GM23338 (cell line): Measurements from ENCODE around the gene IFNL2. TPM values are rescaled to one million over a fixed set of nuclear protein-coding genes. Genes with fewer than 3 reads are reported as not detected.

Source experiments
- ATAC-seq: fragments of 200-7000 bp; cut with Tn5 transposase; 3 replicates; pipeline ENCODE4 v1.9.1; 2020
- DNase-seq: peaks from one replicate; pipeline ENCODE4 v3.0.0-alpha.2; 2015; ENCODE audit warnings: low spot score
- H2AFZ ChIP-seq: fragments of 200-600 bp; sonication (generic); 2 replicates; pipeline ENCODE4 v1.8.0; 2016; ENCODE audit warnings: antibody characterized with exemption, mild to moderate bottlenecking, moderate library complexity
- H3F3A ChIP-seq: fragments of 200-600 bp; sonication (generic); replicated peaks from 2 replicates; pipeline ENCODE4 v1.8.0; 2017; ENCODE audit warnings: antibody characterized with exemption, mixed run types, low read depth
- H3K27ac ChIP-seq: fragments of 200-600 bp; sonication (generic); 2 replicates; pipeline ENCODE4 v1.6.1; 2016; ENCODE audit warnings: low read depth
- H3K27me3 ChIP-seq: fragments of 200-600 bp; sonication (generic); 2 replicates; pipeline ENCODE4 v1.8.0; 2016; ENCODE audit warnings: mild to moderate bottlenecking, mixed run types, moderate library complexity; ENCODE audit not compliant: insufficient read depth
- H3K36me3 ChIP-seq: fragments of 200-600 bp; sonication (generic); 2 replicates; pipeline ENCODE4 v1.8.0; 2016; ENCODE audit warnings: mild to moderate bottlenecking; ENCODE audit not compliant: insufficient read depth
- H3K4me1 ChIP-seq: fragments of 200-600 bp; sonication (generic); 2 replicates; pipeline ENCODE4 v1.8.0; 2016; ENCODE audit warnings: mild to moderate bottlenecking, moderate library complexity; ENCODE audit not compliant: insufficient read depth
- H3K4me2 ChIP-seq: fragments of 200-600 bp; sonication (generic); 2 replicates; pipeline ENCODE4 v1.7.1; 2017; ENCODE audit warnings: mixed run types
- H3K4me3 ChIP-seq: fragments of 200-600 bp; sonication (generic); 2 replicates; pipeline ENCODE4 v1.6.1; 2016; ENCODE audit warnings: mixed run types
- H3K79me2 ChIP-seq: fragments of 200-600 bp; sonication (generic); replicated peaks from 2 replicates; pipeline ENCODE4 v1.8.0; 2017; ENCODE audit warnings: mild to moderate bottlenecking; ENCODE audit not compliant: insufficient read depth
- H3K9me2 ChIP-seq: fragments of 200-600 bp; sonication (generic); 2 replicates; pipeline ENCODE4 v1.8.0; 2017; ENCODE audit not compliant: insufficient read depth
- H4K20me1 ChIP-seq: fragments of 200-600 bp; sonication (generic); replicated peaks from 2 replicates; pipeline ENCODE4 v1.8.0; 2017; ENCODE audit warnings: mild to moderate bottlenecking; ENCODE audit not compliant: insufficient read depth
- H3K27ac Mint-ChIP-seq: 2 replicates; pipeline ENCODE4 v1.8.0; 2020; ENCODE audit warnings: inconsistent platforms, mild to moderate bottlenecking, moderate library complexity, mixed read lengths
- H3K27me3 Mint-ChIP-seq: 3 replicates; pipeline ENCODE4 v1.8.0; 2022; ENCODE audit warnings: low read depth, mild to moderate bottlenecking, moderate library complexity, mixed read lengths, inconsistent platforms; ENCODE audit not compliant: insufficient read depth, poor library complexity
- H3K36me3 Mint-ChIP-seq: 3 replicates; pipeline ENCODE4 v1.8.0; 2021; ENCODE audit warnings: low read depth, mild to moderate bottlenecking, inconsistent platforms, moderate library complexity, mixed read lengths
- H3K4me1 Mint-ChIP-seq: 3 replicates; pipeline ENCODE4 v1.8.0; 2020; ENCODE audit warnings: mild to moderate bottlenecking, inconsistent platforms, mixed read lengths
- H3K4me3 Mint-ChIP-seq: 3 replicates; pipeline ENCODE4 v1.8.0; 2021; ENCODE audit warnings: moderate library complexity, mild to moderate bottlenecking, inconsistent platforms, mixed read lengths
- H3K9me3 Mint-ChIP-seq: 3 replicates; pipeline ENCODE4 v1.8.0; 2020; ENCODE audit warnings: moderate library complexity, mild to moderate bottlenecking, inconsistent platforms, mixed read lengths
- CREB1 ChIP-seq: fragments of 250-450 bp; sonication (Bioruptor Pico); IDR thresholded peaks from 2 replicates; pipeline ENCODE4 v1.5.0; 2020; ENCODE audit warnings: low read depth, mild to moderate bottlenecking, moderate library complexity
- EZH2 ChIP-seq: fragments of 200-600 bp; sonication (generic); IDR thresholded peaks from one replicate; pipeline ENCODE4 v1.8.0; 2017; ENCODE audit warnings: antibody characterized with exemption, mild to moderate bottlenecking, low read depth; ENCODE audit not compliant: unreplicated experiment
- EZH2phosphoT487 ChIP-seq: fragments of 200-600 bp; sonication (generic); IDR thresholded peaks from one replicate; pipeline ENCODE4 v1.8.1; 2018; ENCODE audit warnings: antibody characterized with exemption; ENCODE audit not compliant: unreplicated experiment
- JUNB ChIP-seq: IDR thresholded peaks from one replicate; pipeline ENCODE4 v1.6.1; 2016; ENCODE audit warnings: antibody characterized with exemption; ENCODE audit not compliant: unreplicated experiment
- NANOG ChIP-seq: IDR thresholded peaks from 2 replicates; pipeline ENCODE4 v1.6.1; 2016; ENCODE audit warnings: antibody characterized with exemption, borderline replicate concordance
- STAT1 ChIP-seq: IDR thresholded peaks from one replicate; pipeline ENCODE4 v1.6.1; 2016; ENCODE audit warnings: antibody characterized with exemption; ENCODE audit not compliant: unreplicated experiment
- polyA plus RNA-seq: library from polyadenylated mRNA; unstranded; fragments of >200 nt; fragmentation: Nextera tagmentation; extraction: Ambion mirVana; gene quantifications from 2 replicates; pipeline ENCODE4 v1.2.1, GENCODE V29; 2016
- total RNA-seq: library from RNA; depleted of rRNA; stranded (reverse); fragments of >200 nt; shearing (Covaris generic); gene quantifications from 2 replicates; pipeline ENCODE4 v1.2.3, GENCODE V29; 2014
- TF ChIP-seq, protein P1 (sequence below): fragments of 250-450 bp; sonication (Bioruptor Pico); IDR thresholded peaks from 2 replicates; pipeline ENCODE4 v1.5.0; 2020; ENCODE audit warnings: mild to moderate bottlenecking, moderate library complexity
- TF ChIP-seq, protein P2 (sequence below): IDR thresholded peaks from 2 replicates; pipeline ENCODE4 v1.6.1; 2016; ENCODE audit warnings: antibody characterized with exemption
- TF ChIP-seq, protein P3 (sequence below): IDR thresholded peaks from one replicate; pipeline ENCODE4 v1.6.1; 2018; ENCODE audit warnings: antibody characterized with exemption; ENCODE audit not compliant: unreplicated experiment
- TF ChIP-seq, protein P4 (sequence below), 2 experiments: fragments of 200-600 bp in 1 of 2; sonication (generic) in 1 of 2; conservative IDR thresholded peaks; 2 replicates each; pipeline versions ENCODE4 v1.5.1 to v1.6.1; 2016 to 2017; ENCODE audit warnings: antibody characterized with exemption in 2 of 2, low read depth in 2 of 2, mild to moderate bottlenecking in 2 of 2, moderate library complexity in 1 of 2

The IFNL2 gene
- total and polyA plus RNA-seq, 2 experiments from 2014 or later, result not detected

DNA sequence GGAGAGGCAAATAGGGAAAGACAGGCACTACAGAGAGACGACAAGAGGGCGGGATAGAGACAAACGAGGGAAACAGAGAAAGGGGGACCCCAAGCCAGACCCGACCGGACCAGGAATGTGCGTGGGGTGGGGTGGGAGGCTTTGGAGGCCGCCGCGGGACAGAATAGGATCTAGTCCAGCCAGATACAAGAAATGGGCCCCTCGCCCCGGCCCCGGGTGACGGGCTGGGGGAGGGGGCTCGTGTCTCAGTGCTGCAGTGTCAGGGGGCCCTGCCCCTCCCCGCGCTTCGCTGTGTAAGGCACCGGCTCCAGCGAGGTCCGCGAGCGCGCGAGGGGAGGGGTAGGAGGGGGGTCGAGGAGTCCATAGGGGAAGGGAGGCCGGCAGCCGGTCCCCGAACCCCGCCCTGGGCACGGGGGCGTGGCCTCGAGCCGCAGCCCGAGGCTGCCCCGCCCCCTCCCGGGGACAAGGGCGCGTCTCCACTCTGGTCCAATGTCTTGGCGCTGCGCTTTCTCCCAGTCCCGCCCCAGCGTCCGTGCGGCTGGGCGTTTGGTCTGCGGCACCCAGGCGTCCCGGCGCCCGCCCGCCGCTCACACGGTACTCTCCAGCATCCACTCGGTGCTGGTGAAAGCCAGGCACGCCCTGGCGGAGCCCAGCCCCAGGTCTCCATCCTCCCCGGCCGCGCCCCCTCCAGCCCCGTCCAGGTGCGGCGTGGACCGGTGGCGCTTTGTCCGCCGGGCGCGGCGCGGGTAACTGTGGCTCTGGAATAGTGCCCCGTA is 39.0 kb downstream of the IFNL2 start:
- Histone ChIP-seq H3K27me3 (peaks cover 23% of the 10 kb centered on the region), H2AFZ (peak overlapping the region; percentile 93), H3K27ac (no peak overlapping the region), H3K4me2 (peak overlapping the region; percentile 95), H3K4me1 (peaks cover 28% of the 10 kb centered on the region), H3K9me2 (no peaks in the 10 kb centered on the region), H3F3A (peaks cover 11% of the 10 kb centered on the region), H3K4me3 (peak overlapping the region; percentile 88), H4K20me1 (peaks cover 6% of the 10 kb centered on the region; the same call in 1 of the 2 replicates), H3K79me2 (no peaks in the 10 kb centered on the region), H3K36me3 (0 out of 2 replicates have a peak, but pooled peaks cover 3% of the 10 kb centered on the region)
- DNase-seq (peak; percentile 90), ATAC-seq (peak; percentile 74)
- TF ChIP-seq, protein P1, sequence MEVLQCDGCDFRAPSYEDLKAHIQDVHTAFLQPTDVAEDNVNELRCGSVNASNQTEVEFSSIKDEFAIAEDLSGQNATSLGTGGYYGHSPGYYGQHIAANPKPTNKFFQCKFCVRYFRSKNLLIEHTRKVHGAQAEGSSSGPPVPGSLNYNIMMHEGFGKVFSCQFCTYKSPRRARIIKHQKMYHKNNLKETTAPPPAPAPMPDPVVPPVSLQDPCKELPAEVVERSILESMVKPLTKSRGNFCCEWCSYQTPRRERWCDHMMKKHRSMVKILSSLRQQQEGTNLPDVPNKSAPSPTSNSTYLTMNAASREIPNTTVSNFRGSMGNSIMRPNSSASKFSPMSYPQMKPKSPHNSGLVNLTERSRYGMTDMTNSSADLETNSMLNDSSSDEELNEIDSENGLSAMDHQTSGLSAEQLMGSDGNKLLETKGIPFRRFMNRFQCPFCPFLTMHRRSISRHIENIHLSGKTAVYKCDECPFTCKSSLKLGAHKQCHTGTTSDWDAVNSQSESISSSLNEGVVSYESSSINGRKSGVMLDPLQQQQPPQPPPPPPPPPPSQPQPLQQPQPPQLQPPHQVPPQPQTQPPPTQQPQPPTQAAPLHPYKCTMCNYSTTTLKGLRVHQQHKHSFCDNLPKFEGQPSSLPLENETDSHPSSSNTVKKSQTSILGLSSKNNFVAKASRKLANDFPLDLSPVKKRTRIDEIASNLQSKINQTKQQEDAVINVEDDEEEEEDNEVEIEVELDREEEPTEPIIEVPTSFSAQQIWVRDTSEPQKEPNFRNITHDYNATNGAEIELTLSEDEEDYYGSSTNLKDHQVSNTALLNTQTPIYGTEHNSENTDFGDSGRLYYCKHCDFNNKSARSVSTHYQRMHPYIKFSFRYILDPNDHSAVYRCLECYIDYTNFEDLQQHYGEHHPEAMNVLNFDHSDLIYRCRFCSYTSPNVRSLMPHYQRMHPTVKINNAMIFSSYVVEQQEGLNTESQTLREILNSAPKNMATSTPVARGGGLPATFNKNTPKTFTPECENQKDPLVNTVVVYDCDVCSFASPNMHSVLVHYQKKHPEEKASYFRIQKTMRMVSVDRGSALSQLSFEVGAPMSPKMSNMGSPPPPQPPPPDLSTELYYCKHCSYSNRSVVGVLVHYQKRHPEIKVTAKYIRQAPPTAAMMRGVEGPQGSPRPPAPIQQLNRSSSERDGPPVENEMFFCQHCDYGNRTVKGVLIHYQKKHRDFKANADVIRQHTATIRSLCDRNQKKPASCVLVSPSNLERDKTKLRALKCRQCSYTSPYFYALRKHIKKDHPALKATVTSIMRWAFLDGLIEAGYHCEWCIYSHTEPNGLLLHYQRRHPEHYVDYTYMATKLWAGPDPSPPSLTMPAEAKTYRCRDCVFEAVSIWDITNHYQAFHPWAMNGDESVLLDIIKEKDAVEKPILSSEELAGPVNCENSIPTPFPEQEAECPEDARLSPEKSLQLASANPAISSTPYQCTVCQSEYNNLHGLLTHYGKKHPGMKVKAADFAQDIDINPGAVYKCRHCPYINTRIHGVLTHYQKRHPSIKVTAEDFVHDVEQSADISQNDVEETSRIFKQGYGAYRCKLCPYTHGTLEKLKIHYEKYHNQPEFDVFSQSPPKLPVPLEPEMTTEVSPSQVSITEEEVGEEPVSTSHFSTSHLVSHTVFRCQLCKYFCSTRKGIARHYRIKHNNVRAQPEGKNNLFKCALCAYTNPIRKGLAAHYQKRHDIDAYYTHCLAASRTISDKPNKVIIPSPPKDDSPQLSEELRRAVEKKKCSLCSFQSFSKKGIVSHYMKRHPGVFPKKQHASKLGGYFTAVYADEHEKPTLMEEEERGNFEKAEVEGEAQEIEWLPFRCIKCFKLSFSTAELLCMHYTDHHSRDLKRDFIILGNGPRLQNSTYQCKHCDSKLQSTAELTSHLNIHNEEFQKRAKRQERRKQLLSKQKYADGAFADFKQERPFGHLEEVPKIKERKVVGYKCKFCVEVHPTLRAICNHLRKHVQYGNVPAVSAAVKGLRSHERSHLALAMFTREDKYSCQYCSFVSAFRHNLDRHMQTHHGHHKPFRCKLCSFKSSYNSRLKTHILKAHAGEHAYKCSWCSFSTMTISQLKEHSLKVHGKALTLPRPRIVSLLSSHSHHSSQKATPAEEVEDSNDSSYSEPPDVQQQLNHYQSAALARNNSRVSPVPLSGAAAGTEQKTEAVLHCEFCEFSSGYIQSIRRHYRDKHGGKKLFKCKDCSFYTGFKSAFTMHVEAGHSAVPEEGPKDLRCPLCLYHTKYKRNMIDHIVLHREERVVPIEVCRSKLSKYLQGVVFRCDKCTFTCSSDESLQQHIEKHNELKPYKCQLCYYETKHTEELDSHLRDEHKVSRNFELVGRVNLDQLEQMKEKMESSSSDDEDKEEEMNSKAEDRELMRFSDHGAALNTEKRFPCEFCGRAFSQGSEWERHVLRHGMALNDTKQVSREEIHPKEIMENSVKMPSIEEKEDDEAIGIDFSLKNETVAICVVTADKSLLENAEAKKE (CRISPR knock-in tag), result no peak
- TF ChIP-seq, protein P2, sequence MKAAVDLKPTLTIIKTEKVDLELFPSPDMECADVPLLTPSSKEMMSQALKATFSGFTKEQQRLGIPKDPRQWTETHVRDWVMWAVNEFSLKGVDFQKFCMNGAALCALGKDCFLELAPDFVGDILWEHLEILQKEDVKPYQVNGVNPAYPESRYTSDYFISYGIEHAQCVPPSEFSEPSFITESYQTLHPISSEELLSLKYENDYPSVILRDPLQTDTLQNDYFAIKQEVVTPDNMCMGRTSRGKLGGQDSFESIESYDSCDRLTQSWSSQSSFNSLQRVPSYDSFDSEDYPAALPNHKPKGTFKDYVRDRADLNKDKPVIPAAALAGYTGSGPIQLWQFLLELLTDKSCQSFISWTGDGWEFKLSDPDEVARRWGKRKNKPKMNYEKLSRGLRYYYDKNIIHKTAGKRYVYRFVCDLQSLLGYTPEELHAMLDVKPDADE, result no peak
- TF ChIP-seq STAT1 (no peak), NANOG (no peak), EZH2 (no peak), EZH2phosphoT487 (no peak), JUNB (no peak), CREB1 (no peak)
- TF ChIP-seq, protein P3, sequence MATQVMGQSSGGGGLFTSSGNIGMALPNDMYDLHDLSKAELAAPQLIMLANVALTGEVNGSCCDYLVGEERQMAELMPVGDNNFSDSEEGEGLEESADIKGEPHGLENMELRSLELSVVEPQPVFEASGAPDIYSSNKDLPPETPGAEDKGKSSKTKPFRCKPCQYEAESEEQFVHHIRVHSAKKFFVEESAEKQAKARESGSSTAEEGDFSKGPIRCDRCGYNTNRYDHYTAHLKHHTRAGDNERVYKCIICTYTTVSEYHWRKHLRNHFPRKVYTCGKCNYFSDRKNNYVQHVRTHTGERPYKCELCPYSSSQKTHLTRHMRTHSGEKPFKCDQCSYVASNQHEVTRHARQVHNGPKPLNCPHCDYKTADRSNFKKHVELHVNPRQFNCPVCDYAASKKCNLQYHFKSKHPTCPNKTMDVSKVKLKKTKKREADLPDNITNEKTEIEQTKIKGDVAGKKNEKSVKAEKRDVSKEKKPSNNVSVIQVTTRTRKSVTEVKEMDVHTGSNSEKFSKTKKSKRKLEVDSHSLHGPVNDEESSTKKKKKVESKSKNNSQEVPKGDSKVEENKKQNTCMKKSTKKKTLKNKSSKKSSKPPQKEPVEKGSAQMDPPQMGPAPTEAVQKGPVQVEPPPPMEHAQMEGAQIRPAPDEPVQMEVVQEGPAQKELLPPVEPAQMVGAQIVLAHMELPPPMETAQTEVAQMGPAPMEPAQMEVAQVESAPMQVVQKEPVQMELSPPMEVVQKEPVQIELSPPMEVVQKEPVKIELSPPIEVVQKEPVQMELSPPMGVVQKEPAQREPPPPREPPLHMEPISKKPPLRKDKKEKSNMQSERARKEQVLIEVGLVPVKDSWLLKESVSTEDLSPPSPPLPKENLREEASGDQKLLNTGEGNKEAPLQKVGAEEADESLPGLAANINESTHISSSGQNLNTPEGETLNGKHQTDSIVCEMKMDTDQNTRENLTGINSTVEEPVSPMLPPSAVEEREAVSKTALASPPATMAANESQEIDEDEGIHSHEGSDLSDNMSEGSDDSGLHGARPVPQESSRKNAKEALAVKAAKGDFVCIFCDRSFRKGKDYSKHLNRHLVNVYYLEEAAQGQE, result no peak
- TF ChIP-seq, protein P4, sequence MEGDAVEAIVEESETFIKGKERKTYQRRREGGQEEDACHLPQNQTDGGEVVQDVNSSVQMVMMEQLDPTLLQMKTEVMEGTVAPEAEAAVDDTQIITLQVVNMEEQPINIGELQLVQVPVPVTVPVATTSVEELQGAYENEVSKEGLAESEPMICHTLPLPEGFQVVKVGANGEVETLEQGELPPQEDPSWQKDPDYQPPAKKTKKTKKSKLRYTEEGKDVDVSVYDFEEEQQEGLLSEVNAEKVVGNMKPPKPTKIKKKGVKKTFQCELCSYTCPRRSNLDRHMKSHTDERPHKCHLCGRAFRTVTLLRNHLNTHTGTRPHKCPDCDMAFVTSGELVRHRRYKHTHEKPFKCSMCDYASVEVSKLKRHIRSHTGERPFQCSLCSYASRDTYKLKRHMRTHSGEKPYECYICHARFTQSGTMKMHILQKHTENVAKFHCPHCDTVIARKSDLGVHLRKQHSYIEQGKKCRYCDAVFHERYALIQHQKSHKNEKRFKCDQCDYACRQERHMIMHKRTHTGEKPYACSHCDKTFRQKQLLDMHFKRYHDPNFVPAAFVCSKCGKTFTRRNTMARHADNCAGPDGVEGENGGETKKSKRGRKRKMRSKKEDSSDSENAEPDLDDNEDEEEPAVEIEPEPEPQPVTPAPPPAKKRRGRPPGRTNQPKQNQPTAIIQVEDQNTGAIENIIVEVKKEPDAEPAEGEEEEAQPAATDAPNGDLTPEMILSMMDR (conservative IDR thresholded peaks at IDR 0.05; ENCODE audit: low read depth in 2 of 2), result no peak
- Mint-ChIP-seq H3K36me3 (peaks cover 3% of the 10 kb centered on the region), H3K4me3 (peak overlapping the region; percentile 84), H3K27me3 (peaks cover 29% of the 10 kb centered on the region), H3K9me3 (no peaks in the 10 kb centered on the region; the same call in 2 of the 3 replicates), H3K4me1 (peaks cover 45% of the 10 kb centered on the region), H3K27ac (no peak overlapping the region)
